Measurements from ENCODE around the gene SDS.
A peak's percentile ranks its signal among the peaks of the same experiment; 100 is the strongest.

Gene SDS

GRCh38 chr12:113373969-113374368 is 29.7 kb downstream of the SDS start:
- H3K27ac Mint-ChIP-seq (ENCODE audit: low read depth) = no peak overlapping the region
- H3K27me3 Mint-ChIP-seq = no peaks in the 10 kb centered on the region
- DNase-seq (ENCODE audit: low spot score in 2 of 2) = no peak
- no peaks in the 10 kb centered on the region for H3K9me3 Mint-ChIP-seq
- no peak for ATAC-seq (replicated peaks; ENCODE audit: extremely low read depth, poor library complexity, severe bottlenecking)
- peaks cover 7% of the 10 kb centered on the region for H3K4me1 Mint-ChIP-seq
- H3K4me3 Mint-ChIP-seq = no peak overlapping the region
- peaks cover 13% of the 10 kb centered on the region for H3K36me3 Mint-ChIP-seq (ENCODE audit: insufficient read depth)

- Mint-ChIP-seq H3K4me3 (no peak overlapping the region), H3K27ac (ENCODE audit: low read depth) (no peak overlapping the region), H3K27me3 (no peaks in the 10 kb centered on the region), H3K4me1 (peaks cover 11% of the 10 kb centered on the region), H3K36me3 (ENCODE audit: insufficient read depth) (peaks cover 13% of the 10 kb centered on the region), H3K9me3 (no peaks in the 10 kb centered on the region)
- DNase-seq (ENCODE audit: low spot score in 2 of 2) (no peak), ATAC-seq (replicated peaks; ENCODE audit: extremely low read depth, poor library complexity, severe bottlenecking) (no peak)
Observed at GRCh38 chr12:113373440-113373839, 30.2 kb downstream of the SDS start.

- no peak for ATAC-seq (replicated peaks; ENCODE audit: extremely low read depth, poor library complexity, severe bottlenecking)
- H3K4me1 Mint-ChIP-seq = peaks cover 15% of the 10 kb centered on the region
- H3K9me3 Mint-ChIP-seq = no peaks in the 10 kb centered on the region
- peaks cover 13% of the 10 kb centered on the region for H3K36me3 Mint-ChIP-seq (ENCODE audit: insufficient read depth)
- H3K4me3 Mint-ChIP-seq = no peak overlapping the region
- DNase-seq (ENCODE audit: low spot score in 2 of 2) = no peak
- H3K27ac Mint-ChIP-seq (ENCODE audit: low read depth) = no peak overlapping the region
- no peaks in the 10 kb centered on the region for H3K27me3 Mint-ChIP-seq
Observed at GRCh38 chr12:113372371-113372770, 31.3 kb downstream of the SDS start.

GRCh38 chr12:113371808-113372207 is 31.9 kb downstream of the SDS start:
- Mint-ChIP-seq H3K27ac (ENCODE audit: low read depth) (no peak overlapping the region), H3K27me3 (no peaks in the 10 kb centered on the region), H3K4me1 (peaks cover 15% of the 10 kb centered on the region), H3K36me3 (ENCODE audit: insufficient read depth) (peaks cover 9% of the 10 kb centered on the region), H3K4me3 (no peak overlapping the region), H3K9me3 (no peaks in the 10 kb centered on the region)
- DNase-seq (ENCODE audit: low spot score in 2 of 2) (no peak), ATAC-seq (replicated peaks; ENCODE audit: extremely low read depth, poor library complexity, severe bottlenecking) (no peak)

- no peak overlapping the region for H3K27ac Mint-ChIP-seq (ENCODE audit: low read depth)
- peaks cover 15% of the 10 kb centered on the region for H3K4me1 Mint-ChIP-seq
- DNase-seq (ENCODE audit: low spot score in 2 of 2) (no peak), ATAC-seq (replicated peaks; ENCODE audit: extremely low read depth, poor library complexity, severe bottlenecking) (no peak)
- peaks cover 8% of the 10 kb centered on the region for H3K36me3 Mint-ChIP-seq (ENCODE audit: insufficient read depth)
- no peak overlapping the region for H3K4me3 Mint-ChIP-seq
- H3K27me3 Mint-ChIP-seq = no peaks in the 10 kb centered on the region
- H3K9me3 Mint-ChIP-seq = no peaks in the 10 kb centered on the region
Observed at GRCh38 chr12:113370923-113371682, 32.6 kb downstream of the SDS start.

- peaks cover 15% of the 10 kb centered on the region for H3K4me1 Mint-ChIP-seq
- no peaks in the 10 kb centered on the region for H3K9me3 Mint-ChIP-seq
- H3K36me3 Mint-ChIP-seq (ENCODE audit: insufficient read depth) = peaks cover 8% of the 10 kb centered on the region
- H3K4me3 Mint-ChIP-seq = no peak overlapping the region
- H3K27me3 Mint-ChIP-seq = no peaks in the 10 kb centered on the region
- H3K27ac Mint-ChIP-seq (ENCODE audit: low read depth) = no peak overlapping the region
- ATAC-seq (replicated peaks; ENCODE audit: extremely low read depth, poor library complexity, severe bottlenecking) (no peak), DNase-seq (ENCODE audit: low spot score in 2 of 2) (no peak)
Observed at GRCh38 chr12:113369391-113369985, 34.2 kb downstream of the SDS start.

- Mint-ChIP-seq H3K36me3 (ENCODE audit: insufficient read depth) (peaks cover 5% of the 10 kb centered on the region), H3K4me1 (peaks cover 15% of the 10 kb centered on the region), H3K9me3 (no peaks in the 10 kb centered on the region), H3K4me3 (no peak overlapping the region), H3K27ac (ENCODE audit: low read depth) (no peak overlapping the region), H3K27me3 (no peaks in the 10 kb centered on the region)
- no peak for DNase-seq (ENCODE audit: low spot score in 2 of 2)
- ATAC-seq (replicated peaks; ENCODE audit: extremely low read depth, poor library complexity, severe bottlenecking) = no peak
Observed at GRCh38 chr12:113368331-113368730, 35.4 kb downstream of the SDS start.

- no peak overlapping the region for H3K27ac Mint-ChIP-seq (ENCODE audit: low read depth)
- DNase-seq (ENCODE audit: low spot score in 2 of 2) (no peak), ATAC-seq (replicated peaks; ENCODE audit: extremely low read depth, poor library complexity, severe bottlenecking) (no peak)
- H3K36me3 Mint-ChIP-seq (ENCODE audit: insufficient read depth) = peaks cover 4% of the 10 kb centered on the region
- H3K9me3 Mint-ChIP-seq = no peaks in the 10 kb centered on the region
- H3K4me1 Mint-ChIP-seq = peaks cover 15% of the 10 kb centered on the region
- H3K4me3 Mint-ChIP-seq = no peak overlapping the region
- H3K27me3 Mint-ChIP-seq = no peaks in the 10 kb centered on the region
Observed at GRCh38 chr12:113366827-113367226, 36.9 kb downstream of the SDS start.

- H3K9me3 Mint-ChIP-seq = no peaks in the 10 kb centered on the region
- no peak overlapping the region for H3K27ac Mint-ChIP-seq (ENCODE audit: low read depth)
- DNase-seq (ENCODE audit: low spot score in 2 of 2) (no peak), ATAC-seq (replicated peaks; ENCODE audit: extremely low read depth, poor library complexity, severe bottlenecking) (no peak)
- H3K4me3 Mint-ChIP-seq = no peak overlapping the region
- H3K4me1 Mint-ChIP-seq = peaks cover 10% of the 10 kb centered on the region
- no peaks in the 10 kb centered on the region for H3K27me3 Mint-ChIP-seq
- H3K36me3 Mint-ChIP-seq (ENCODE audit: insufficient read depth) = peaks cover 4% of the 10 kb centered on the region
Observed at GRCh38 chr12:113365639-113366395, 37.9 kb downstream of the SDS start.

GRCh38 chr12:113364698-113365097 is 39.0 kb downstream of the SDS start:
- ATAC-seq (replicated peaks; ENCODE audit: extremely low read depth, poor library complexity, severe bottlenecking) (no peak), DNase-seq (ENCODE audit: low spot score in 2 of 2) (no peak)
- Mint-ChIP-seq H3K27ac (ENCODE audit: low read depth) (no peak overlapping the region), H3K27me3 (no peaks in the 10 kb centered on the region), H3K4me1 (peaks cover 13% of the 10 kb centered on the region), H3K4me3 (no peak overlapping the region), H3K9me3 (no peaks in the 10 kb centered on the region), H3K36me3 (ENCODE audit: insufficient read depth) (peaks cover 5% of the 10 kb centered on the region)

- Mint-ChIP-seq H3K27me3 (no peaks in the 10 kb centered on the region), H3K4me3 (no peak overlapping the region), H3K9me3 (no peaks in the 10 kb centered on the region), H3K4me1 (peaks cover 14% of the 10 kb centered on the region), H3K36me3 (ENCODE audit: insufficient read depth) (peaks cover 6% of the 10 kb centered on the region), H3K27ac (ENCODE audit: low read depth) (peak overlapping the region; percentile 54)
- no peak for ATAC-seq (replicated peaks; ENCODE audit: extremely low read depth, poor library complexity, severe bottlenecking)
- no peak for DNase-seq (ENCODE audit: low spot score in 2 of 2)
Observed at GRCh38 chr12:113361574-113362370, 41.9 kb downstream of the SDS start.

GRCh38 chr12:113359939-113360748 is 43.5 kb downstream of the SDS start:
- DNase-seq (ENCODE audit: low spot score in 2 of 2) (no peak), ATAC-seq (replicated peaks; ENCODE audit: extremely low read depth, poor library complexity, severe bottlenecking) (no peak)
- peaks cover 14% of the 10 kb centered on the region for H3K4me1 Mint-ChIP-seq
- no peaks in the 10 kb centered on the region for H3K9me3 Mint-ChIP-seq
- H3K27me3 Mint-ChIP-seq = no peaks in the 10 kb centered on the region
- H3K36me3 Mint-ChIP-seq (ENCODE audit: insufficient read depth) = peaks cover 6% of the 10 kb centered on the region
- H3K27ac Mint-ChIP-seq (ENCODE audit: low read depth) = peak overlapping the region; percentile 82
- peak overlapping the region; percentile 90 for H3K4me3 Mint-ChIP-seq

Data from central memory CD8-positive, alpha-beta T cell (primary cell).